Mesodermal cell (in vitro differentiated cells): ENCODE data around the gene ID2.
"Not testable (repeated sequence)": the region's sequence is repeated elsewhere in the genome, so short reads cannot be mapped to it uniquely, and the experiment has no call there.

Experiments used
- H3K27ac ChIP-seq: 2 replicates; pipeline ENCODE4 v1.7.0; 2013; ENCODE audit warnings: mild to moderate bottlenecking, low read depth, low read length, moderate library complexity; ENCODE audit not compliant: severe bottlenecking
- H3K36me3 ChIP-seq: 2 replicates; pipeline ENCODE4 v1.7.1; 2013; ENCODE audit warnings: mild to moderate bottlenecking, low read length, moderate library complexity; ENCODE audit not compliant: control insufficient read depth, insufficient read depth
- H3K4me1 ChIP-seq: one replicate; pipeline ENCODE4 v1.7.1; 2013; ENCODE audit warnings: mild to moderate bottlenecking, low read length; ENCODE audit not compliant: insufficient read depth, control insufficient read depth, poor library complexity, severe bottlenecking
- H3K4me3 ChIP-seq: 2 replicates; pipeline ENCODE4 v1.7.0; 2013; ENCODE audit warnings: low read length, control low read depth, mild to moderate bottlenecking; ENCODE audit not compliant: insufficient read depth, poor library complexity, severe bottlenecking; ENCODE audit errors: extremely low read depth
- H3K9me3 ChIP-seq: 2 replicates; pipeline ENCODE4 v1.7.1; 2013; ENCODE audit warnings: mild to moderate bottlenecking, low read length, moderate library complexity; ENCODE audit not compliant: control insufficient read depth
- WGBS, 2 experiments: methylation state at CpG; one replicate each; pipeline ENCODE4 v1.1.5; 2013; ENCODE audit warnings: missing lambda C conversion rate in 2 of 2; ENCODE audit not compliant: insufficient coverage in 2 of 2; 5-methylcytosine and 5-hydroxymethylcytosine counted together

The ID2 gene

DNA sequence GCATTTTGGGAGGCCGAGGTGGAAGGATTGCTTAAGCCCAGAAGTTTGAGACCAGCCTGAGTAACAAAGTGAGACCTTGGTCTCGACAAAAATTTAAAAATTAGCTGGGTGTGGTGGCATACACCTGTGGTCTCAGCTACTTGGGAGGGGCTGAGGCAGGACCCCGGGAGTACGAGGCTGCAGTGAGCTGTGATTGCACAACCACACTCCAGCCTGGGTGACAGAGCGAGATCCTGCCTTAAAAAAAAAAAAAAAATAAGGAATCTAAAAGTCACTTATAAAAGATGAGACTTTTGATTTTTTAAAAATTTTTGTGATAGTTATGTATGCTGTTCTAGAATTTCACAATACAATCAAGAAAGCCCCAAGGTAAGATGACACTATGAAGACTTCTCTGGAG, 33.1 kb downstream of the ID2 start:
- no peak overlapping the region for H3K4me3 ChIP-seq
- H3K9me3 ChIP-seq = peaks cover 7% of the 10 kb centered on the region
- peaks cover 12% of the 10 kb centered on the region for H3K4me1 ChIP-seq
- no peaks in the 10 kb centered on the region for H3K36me3 ChIP-seq
- WGBS, 2 experiments = 93 to 100% methylated on average over 2 to 3 of the region's 5 CpGs
- no peak overlapping the region for H3K27ac ChIP-seq

DNA sequence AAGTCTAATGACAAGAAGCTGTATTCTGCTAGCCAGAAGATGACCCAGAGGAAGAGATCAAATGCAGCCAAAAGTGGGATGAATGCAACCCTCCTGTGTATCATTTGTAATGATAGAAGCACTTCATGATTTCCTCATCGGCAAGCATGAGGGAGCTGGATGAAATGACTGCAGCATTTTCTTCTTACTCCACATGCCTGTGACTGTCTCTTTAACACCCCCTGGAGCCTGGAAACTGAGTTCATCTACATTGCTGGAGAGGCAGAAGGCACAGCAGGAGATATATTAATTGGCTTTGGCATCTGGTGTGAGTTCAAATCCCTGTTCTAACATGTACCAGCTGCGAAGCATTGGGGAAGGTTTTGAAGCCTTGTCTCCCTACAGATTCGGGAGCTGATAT, 37.7 kb downstream of the ID2 start:
- WGBS, 2 experiments = 97 to 100% methylated on average over 1 to 2 of the region's 3 CpGs

DNA sequence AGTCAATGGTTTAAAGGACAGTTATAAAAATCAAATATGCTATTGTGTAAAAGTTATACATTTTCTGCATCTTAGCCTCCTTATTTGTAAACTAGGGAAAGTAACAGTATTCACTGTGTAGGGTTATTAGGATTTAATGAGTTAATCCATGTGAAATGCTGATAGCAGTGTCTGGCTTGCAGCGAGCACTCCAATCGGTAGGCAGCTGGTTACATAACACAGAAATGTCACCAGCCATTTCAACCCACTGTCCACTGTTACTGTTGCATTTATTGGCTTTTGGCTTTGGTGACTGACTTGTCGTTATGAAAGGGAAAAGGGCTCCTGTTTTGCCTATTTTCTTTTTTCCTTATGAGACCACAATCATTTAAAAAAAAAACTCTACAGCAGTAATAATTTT, 38.9 kb downstream of the ID2 start:
- no peak overlapping the region for H3K27ac ChIP-seq
- WGBS, 2 experiments = no CpG with 5 or more reads among the region's 3 CpGs

More for the DNA sequence above, 37.7 kb downstream of the ID2 start:
- Histone ChIP-seq H3K27ac (no peak overlapping the region), H3K36me3 (no peaks in the 10 kb centered on the region), H3K9me3 (peaks cover 3% of the 10 kb centered on the region), H3K4me3 (no peak overlapping the region), H3K4me1 (no peaks in the 10 kb centered on the region)

DNA sequence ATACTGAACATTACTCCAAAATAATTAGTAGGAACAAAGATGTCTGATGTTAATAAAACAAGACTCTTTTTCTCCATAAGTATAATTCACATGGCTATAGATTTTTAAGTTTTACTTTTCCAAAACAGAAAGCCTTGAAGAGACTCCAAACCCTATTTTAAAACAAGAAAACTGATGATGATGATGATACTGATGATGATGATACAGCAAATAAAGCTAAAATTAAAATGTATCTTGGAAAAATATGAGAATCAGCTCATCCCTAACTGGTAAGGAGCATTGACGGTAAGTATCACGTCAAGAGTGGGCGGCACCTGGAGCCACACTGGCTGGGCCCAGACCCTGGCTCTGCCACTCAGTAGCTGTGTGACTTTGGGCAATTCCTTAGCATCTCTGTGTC, 39.6 kb downstream of the ID2 start:
- Histone ChIP-seq H3K4me1 (no peaks in the 10 kb centered on the region), H3K9me3 (no peaks in the 10 kb centered on the region), H3K36me3 (no peaks in the 10 kb centered on the region), H3K27ac (no peak overlapping the region), H3K4me3 (no peak overlapping the region)
- WGBS, 2 experiments = 95 to 100% methylated on average over 3 of the region's 3 CpGs

More for the DNA sequence above, 38.9 kb downstream of the ID2 start:
- Histone ChIP-seq H3K36me3 (no peaks in the 10 kb centered on the region), H3K9me3 (peaks cover 3% of the 10 kb centered on the region), H3K4me1 (no peaks in the 10 kb centered on the region), H3K4me3 (no peak overlapping the region)

DNA sequence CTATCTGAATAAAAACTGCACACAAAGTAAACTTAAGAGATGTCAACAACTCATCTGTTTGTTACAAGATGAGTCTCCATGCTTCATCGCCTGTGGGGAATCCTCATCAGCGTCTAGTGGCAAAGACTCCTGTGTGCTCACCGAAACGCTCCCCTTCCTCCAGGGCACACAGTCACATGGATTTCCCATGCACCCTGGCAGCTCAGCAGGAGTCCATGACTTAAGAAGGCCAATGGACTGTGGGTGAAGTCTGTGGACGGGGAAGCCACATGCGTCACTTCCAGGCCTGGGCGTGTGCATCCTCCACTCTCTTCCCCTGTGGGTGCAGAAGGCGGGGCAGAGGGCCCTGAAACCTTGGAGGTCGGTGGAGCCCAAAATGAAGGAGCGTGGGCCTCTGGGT, 41.1 kb downstream of the ID2 start:
- no peaks in the 10 kb centered on the region for H3K4me1 ChIP-seq
- WGBS, 2 experiments = 90 to 96% methylated on average over 5 of the region's 10 CpGs
- no peaks in the 10 kb centered on the region for H3K9me3 ChIP-seq
- peaks cover 4% of the 10 kb centered on the region for H3K36me3 ChIP-seq
- no peak overlapping the region for H3K4me3 ChIP-seq
- H3K27ac ChIP-seq = no peak overlapping the region

DNA sequence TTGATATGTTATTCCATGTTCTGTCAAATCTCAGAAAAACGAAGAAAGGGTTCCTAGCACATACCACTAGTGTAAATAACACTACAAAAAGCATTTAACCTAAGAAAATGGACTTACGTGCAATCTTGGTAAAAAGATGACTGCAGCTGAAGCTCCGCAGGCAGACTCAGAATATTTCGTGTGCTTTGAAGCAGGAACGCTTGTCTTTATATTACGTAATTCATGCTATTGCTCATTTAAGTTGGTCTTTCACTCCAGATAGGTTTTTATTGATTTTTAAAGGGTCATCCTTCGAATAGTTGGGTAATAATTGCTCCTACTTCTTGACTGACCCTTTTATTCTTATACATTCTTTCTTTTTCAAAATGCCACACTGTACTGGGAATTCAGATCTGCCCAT, 44.0 kb downstream of the ID2 start:
- Histone ChIP-seq H3K4me3 (no peak overlapping the region), H3K36me3 (peaks cover 22% of the 10 kb centered on the region), H3K9me3 (no peaks in the 10 kb centered on the region), H3K27ac (no peak overlapping the region), H3K4me1 (peaks cover 6% of the 10 kb centered on the region)
- WGBS, 2 experiments = 93 to 97% methylated on average over 6 of the region's 7 CpGs

DNA sequence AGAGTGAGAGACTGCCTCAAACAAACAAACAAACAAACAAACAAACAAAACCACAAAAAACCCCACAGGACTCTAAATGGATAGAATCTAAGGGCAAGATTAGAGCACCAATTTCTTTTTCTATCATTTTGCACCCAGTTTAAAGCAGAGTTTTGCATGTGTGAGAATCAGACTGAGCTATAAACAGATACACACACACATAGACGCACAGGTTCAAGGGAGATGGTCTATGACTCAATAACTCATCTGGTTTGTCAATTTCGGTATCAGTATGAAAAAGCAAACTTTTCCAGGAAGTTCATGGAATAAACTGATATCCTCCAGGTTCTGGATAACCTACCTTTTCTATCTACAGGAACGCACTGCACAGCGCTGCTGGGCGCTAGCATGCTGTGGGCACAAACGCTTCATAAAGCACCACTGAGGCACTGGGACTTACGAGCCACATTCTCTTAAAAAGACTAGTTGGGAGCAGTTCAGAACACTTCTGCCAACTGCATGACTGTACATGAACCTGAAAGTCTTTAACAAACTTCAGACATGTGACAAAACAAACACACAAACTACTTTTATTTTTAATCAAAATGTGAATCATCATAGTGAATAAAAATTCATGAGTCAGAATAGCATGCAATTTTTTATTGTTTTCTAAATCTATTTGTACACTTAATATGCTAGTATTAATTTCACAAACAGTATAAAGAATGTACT, 46.6 kb downstream of the ID2 start:
- WGBS, 2 experiments = 97 to 99% methylated on average over 7 of the region's 7 CpGs
- Histone ChIP-seq H3K36me3 (peaks cover 41% of the 10 kb centered on the region), H3K9me3 (no peaks in the 10 kb centered on the region), H3K27ac (no peak overlapping the region), H3K4me3 (no peak overlapping the region), H3K4me1 (peaks cover 6% of the 10 kb centered on the region)

DNA sequence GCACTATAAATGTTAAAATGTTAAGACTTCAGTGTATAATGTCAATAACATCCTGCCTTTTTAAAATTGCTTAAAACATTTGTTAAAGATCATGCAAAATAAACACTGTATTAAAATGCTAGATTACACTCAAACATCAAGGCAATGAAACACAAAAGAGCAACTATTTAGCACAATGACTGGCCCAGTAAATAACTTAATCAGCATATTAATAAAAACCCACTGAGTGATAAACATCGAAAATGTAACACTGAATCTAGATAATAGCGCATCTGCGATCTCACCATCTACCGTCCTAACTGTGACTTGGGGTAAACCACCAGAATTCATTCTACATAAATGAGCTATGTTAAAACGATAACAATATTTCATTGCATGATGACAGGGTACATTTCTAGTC, 47.2 kb downstream of the ID2 start:
- WGBS, 2 experiments = 100% methylated on average over 4 of the region's 5 CpGs

DNA sequence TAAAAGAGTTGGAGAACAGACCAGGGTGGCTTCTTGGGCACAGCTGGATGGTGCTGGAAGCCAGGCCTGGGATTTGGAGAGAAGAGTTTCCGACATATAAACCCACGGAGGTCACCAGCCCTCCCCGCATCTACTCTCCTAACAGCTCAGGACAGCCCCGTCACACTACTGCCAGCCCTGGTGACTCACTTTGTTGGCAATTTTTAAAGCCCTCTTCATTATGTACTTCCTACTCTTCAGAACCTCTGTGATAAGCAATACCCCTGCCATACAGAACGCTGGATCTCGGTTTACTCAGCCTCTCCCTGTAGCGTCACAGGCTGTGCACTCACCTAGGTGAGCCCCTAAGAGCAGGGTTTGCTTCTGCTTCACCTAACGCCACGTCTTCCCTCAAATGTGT, 48.1 kb downstream of the ID2 start:
- no peaks in the 10 kb centered on the region for H3K9me3 ChIP-seq
- H3K4me1 ChIP-seq = peaks cover 6% of the 10 kb centered on the region
- H3K27ac ChIP-seq = no peak overlapping the region
- 86 to 91% methylated on average over 9 of the region's 9 CpGs for WGBS, 2 experiments
- H3K36me3 ChIP-seq = peaks cover 53% of the 10 kb centered on the region
- H3K4me3 ChIP-seq = no peak overlapping the region

More for the DNA sequence above, 47.2 kb downstream of the ID2 start:
- H3K4me3 ChIP-seq, H3K4me1 ChIP-seq, H3K27ac ChIP-seq, H3K9me3 ChIP-seq: not testable (repeated sequence)
- peaks cover 47% of the 10 kb centered on the region for H3K36me3 ChIP-seq

DNA sequence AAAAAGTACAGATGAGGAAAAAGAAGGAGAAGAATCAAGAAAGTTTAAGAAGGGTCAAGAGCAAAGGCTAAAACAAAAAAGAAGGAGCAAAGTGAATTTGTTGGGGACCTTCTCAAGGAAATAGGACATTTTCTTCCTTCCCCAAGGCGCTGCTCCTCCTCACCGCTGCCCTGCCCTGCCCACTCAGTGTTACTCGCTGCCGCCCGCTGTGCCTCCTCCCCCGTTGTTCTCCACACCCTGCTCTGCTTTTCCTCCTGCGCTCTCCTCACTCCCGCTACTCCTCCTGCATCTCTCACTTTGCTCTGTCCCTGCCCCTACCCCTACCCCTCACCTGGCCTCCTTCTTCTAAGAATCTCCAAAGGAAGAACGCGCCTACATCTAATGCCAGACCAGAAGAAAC, 50.7 kb downstream of the ID2 start:
- 88 to 92% methylated on average over 6 to 10 of the region's 10 CpGs for WGBS, 2 experiments
- Histone ChIP-seq H3K4me1 (peaks cover 6% of the 10 kb centered on the region), H3K4me3 (no peak overlapping the region), H3K36me3 (peaks cover 65% of the 10 kb centered on the region), H3K27ac (no peak overlapping the region), H3K9me3 (no peaks in the 10 kb centered on the region)
